ENCODE data around the gene TLE3.

The TLE3 gene

DNA sequence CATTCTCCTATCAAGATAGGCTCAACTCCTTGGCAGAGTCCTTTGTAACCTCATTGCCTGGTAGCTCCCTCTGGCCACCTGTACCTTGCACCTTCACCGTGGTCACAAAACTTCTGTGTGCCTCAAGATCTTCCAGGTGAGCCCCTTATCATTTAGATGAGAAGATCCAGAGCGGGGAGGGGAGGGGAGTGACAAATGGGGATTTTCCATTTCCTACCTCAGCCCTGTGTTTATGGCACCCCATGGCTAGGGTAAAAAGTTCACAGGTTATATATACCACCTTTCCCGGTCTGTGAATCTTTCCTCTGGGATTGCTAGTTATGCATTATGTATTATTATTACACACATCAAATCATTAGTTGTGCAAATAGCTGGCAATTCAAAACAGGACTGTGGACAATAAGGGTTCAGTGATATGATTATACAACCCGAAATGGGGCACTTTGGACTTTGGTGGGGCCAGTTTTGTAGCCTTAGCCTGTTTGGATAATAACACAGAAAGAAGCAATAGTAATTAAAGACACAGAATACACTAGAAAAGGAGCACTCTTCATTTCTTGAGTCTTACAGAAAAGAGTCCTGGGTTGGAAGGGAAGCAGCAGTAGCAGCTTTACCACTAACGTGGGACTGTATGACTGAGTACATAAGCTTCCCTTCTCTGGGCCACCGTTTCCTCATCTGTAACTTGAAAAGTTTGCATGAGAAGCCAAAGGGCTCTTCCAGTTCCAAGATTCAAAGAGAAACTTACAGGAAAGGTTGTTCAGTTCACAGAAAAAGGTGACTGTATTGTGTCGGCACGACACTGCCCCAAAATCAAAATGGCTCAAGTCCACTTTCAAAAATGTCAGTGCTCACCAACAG is 7.1 kb downstream of the TLE3 start:
- Histone ChIP-seq H3K9ac (ENCODE audit: low read depth, low read length) (no peak overlapping the region), H3K9me3 (ENCODE audit: control insufficient read depth, insufficient read depth, low read length) (no peaks in the 10 kb centered on the region), H3K27me3 (ENCODE audit: control insufficient read depth, insufficient read depth, low read length) (no peaks in the 10 kb centered on the region), H3K36me3 (ENCODE audit: control insufficient read depth, insufficient read depth, low read length) (peaks cover 69% of the 10 kb centered on the region), H3K4me1 (ENCODE audit: control insufficient read depth, insufficient read depth, low read length) (peaks cover 78% of the 10 kb centered on the region), H3K27ac (ENCODE audit: low read depth, low read length) (no peak overlapping the region), H3K4me3 (ENCODE audit: low read depth, low read length) (no peak overlapping the region)

- no peak overlapping the region for H3K4me3 ChIP-seq (ENCODE audit: low read depth, low read length)
- H3K27ac ChIP-seq (ENCODE audit: low read depth, low read length): peak overlapping the region; percentile 40
- no peaks in the 10 kb centered on the region for H3K9me3 ChIP-seq (ENCODE audit: control insufficient read depth, insufficient read depth, low read length)
- peaks cover 74% of the 10 kb centered on the region for H3K4me1 ChIP-seq (ENCODE audit: control insufficient read depth, insufficient read depth, low read length)
- no peaks in the 10 kb centered on the region for H3K27me3 ChIP-seq (ENCODE audit: control insufficient read depth, insufficient read depth, low read length)
- no peak overlapping the region for H3K9ac ChIP-seq (ENCODE audit: low read depth, low read length)
- H3K36me3 ChIP-seq (ENCODE audit: control insufficient read depth, insufficient read depth, low read length): peaks cover 79% of the 10 kb centered on the region
Observed at GRCh38 chr15:70089692-70089971, 8.1 kb downstream of the TLE3 start.

GRCh38 chr15:70088887-70089691 is 8.6 kb downstream of the TLE3 start:
- Histone ChIP-seq H3K27me3 (ENCODE audit: control insufficient read depth, insufficient read depth, low read length) (no peaks in the 10 kb centered on the region), H3K9me3 (ENCODE audit: control insufficient read depth, insufficient read depth, low read length) (no peaks in the 10 kb centered on the region), H3K36me3 (ENCODE audit: control insufficient read depth, insufficient read depth, low read length) (peaks cover 78% of the 10 kb centered on the region), H3K27ac (ENCODE audit: low read depth, low read length) (peak overlapping the region; percentile 40), H3K4me3 (ENCODE audit: low read depth, low read length) (no peak overlapping the region), H3K9ac (ENCODE audit: low read depth, low read length) (no peak overlapping the region), H3K4me1 (ENCODE audit: control insufficient read depth, insufficient read depth, low read length) (peaks cover 72% of the 10 kb centered on the region)

- H3K27me3 ChIP-seq (ENCODE audit: control insufficient read depth, insufficient read depth, low read length): no peaks in the 10 kb centered on the region
- no peak overlapping the region for H3K4me3 ChIP-seq (ENCODE audit: low read depth, low read length)
- H3K4me1 ChIP-seq (ENCODE audit: control insufficient read depth, insufficient read depth, low read length): peaks cover 73% of the 10 kb centered on the region
- peaks cover 78% of the 10 kb centered on the region for H3K36me3 ChIP-seq (ENCODE audit: control insufficient read depth, insufficient read depth, low read length)
- H3K9ac ChIP-seq (ENCODE audit: low read depth, low read length): no peak overlapping the region
- H3K9me3 ChIP-seq (ENCODE audit: control insufficient read depth, insufficient read depth, low read length): no peaks in the 10 kb centered on the region
- H3K27ac ChIP-seq (ENCODE audit: low read depth, low read length): no peak overlapping the region
Observed at GRCh38 chr15:70088455-70088854, 9.3 kb downstream of the TLE3 start.

- Histone ChIP-seq H3K4me1 (ENCODE audit: control insufficient read depth, insufficient read depth, low read length) (peaks cover 71% of the 10 kb centered on the region), H3K36me3 (ENCODE audit: control insufficient read depth, insufficient read depth, low read length) (peaks cover 78% of the 10 kb centered on the region), H3K9me3 (ENCODE audit: control insufficient read depth, insufficient read depth, low read length) (no peaks in the 10 kb centered on the region), H3K27me3 (ENCODE audit: control insufficient read depth, insufficient read depth, low read length) (no peaks in the 10 kb centered on the region), H3K27ac (ENCODE audit: low read depth, low read length) (no peak overlapping the region), H3K9ac (ENCODE audit: low read depth, low read length) (no peak overlapping the region), H3K4me3 (ENCODE audit: low read depth, low read length) (no peak overlapping the region)
Observed at GRCh38 chr15:70087708-70088352, 9.9 kb downstream of the TLE3 start.

GRCh38 chr15:70086636-70087035 is 11.1 kb downstream of the TLE3 start:
- Histone ChIP-seq H3K27ac (ENCODE audit: low read depth, low read length) (no peak overlapping the region), H3K27me3 (ENCODE audit: control insufficient read depth, insufficient read depth, low read length) (no peaks in the 10 kb centered on the region), H3K4me3 (ENCODE audit: low read depth, low read length) (no peak overlapping the region), H3K36me3 (ENCODE audit: control insufficient read depth, insufficient read depth, low read length) (peaks cover 76% of the 10 kb centered on the region), H3K4me1 (ENCODE audit: control insufficient read depth, insufficient read depth, low read length) (peaks cover 71% of the 10 kb centered on the region), H3K9me3 (ENCODE audit: control insufficient read depth, insufficient read depth, low read length) (no peaks in the 10 kb centered on the region), H3K9ac (ENCODE audit: low read depth, low read length) (no peak overlapping the region)

GRCh38 chr15:70084461-70084860 is 13.3 kb downstream of the TLE3 start:
- Histone ChIP-seq H3K36me3 (ENCODE audit: control insufficient read depth, insufficient read depth, low read length) (peaks cover 77% of the 10 kb centered on the region), H3K9ac (ENCODE audit: low read depth, low read length) (no peak overlapping the region), H3K9me3 (ENCODE audit: control insufficient read depth, insufficient read depth, low read length) (no peaks in the 10 kb centered on the region), H3K4me1 (ENCODE audit: control insufficient read depth, insufficient read depth, low read length) (peaks cover 68% of the 10 kb centered on the region), H3K4me3 (ENCODE audit: low read depth, low read length) (no peak overlapping the region), H3K27ac (ENCODE audit: low read depth, low read length) (no peak overlapping the region), H3K27me3 (ENCODE audit: control insufficient read depth, insufficient read depth, low read length) (no peaks in the 10 kb centered on the region)

GRCh38 chr15:70083946-70084345 is 13.8 kb downstream of the TLE3 start:
- Histone ChIP-seq H3K9ac (ENCODE audit: low read depth, low read length) (no peak overlapping the region), H3K9me3 (ENCODE audit: control insufficient read depth, insufficient read depth, low read length) (no peaks in the 10 kb centered on the region), H3K4me1 (ENCODE audit: control insufficient read depth, insufficient read depth, low read length) (peaks cover 64% of the 10 kb centered on the region), H3K27ac (ENCODE audit: low read depth, low read length) (peak overlapping the region; percentile 61), H3K36me3 (ENCODE audit: control insufficient read depth, insufficient read depth, low read length) (peaks cover 78% of the 10 kb centered on the region), H3K4me3 (ENCODE audit: low read depth, low read length) (no peak overlapping the region), H3K27me3 (ENCODE audit: control insufficient read depth, insufficient read depth, low read length) (no peaks in the 10 kb centered on the region)

DNA sequence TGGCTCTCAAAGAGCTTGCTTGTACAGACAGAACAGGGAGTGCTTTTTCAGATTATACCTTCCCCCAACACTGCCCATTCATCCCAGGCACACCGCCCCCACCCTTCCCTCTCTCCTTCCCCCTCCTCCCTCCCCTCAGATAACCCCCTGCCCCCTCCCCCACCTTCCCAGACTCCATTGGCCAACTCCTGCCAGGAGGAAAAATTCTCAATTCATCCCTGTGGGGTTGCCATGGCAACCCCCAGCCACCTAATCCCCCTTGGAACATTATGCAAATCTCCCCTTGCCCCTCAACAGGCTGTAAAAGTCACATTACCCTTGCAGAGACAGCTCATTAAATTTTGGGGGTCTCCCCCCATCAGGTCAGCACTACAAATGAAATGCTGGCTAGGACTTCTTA is 14.3 kb downstream of the TLE3 start:
- peaks cover 78% of the 10 kb centered on the region for H3K36me3 ChIP-seq (ENCODE audit: control insufficient read depth, insufficient read depth, low read length)

DNA sequence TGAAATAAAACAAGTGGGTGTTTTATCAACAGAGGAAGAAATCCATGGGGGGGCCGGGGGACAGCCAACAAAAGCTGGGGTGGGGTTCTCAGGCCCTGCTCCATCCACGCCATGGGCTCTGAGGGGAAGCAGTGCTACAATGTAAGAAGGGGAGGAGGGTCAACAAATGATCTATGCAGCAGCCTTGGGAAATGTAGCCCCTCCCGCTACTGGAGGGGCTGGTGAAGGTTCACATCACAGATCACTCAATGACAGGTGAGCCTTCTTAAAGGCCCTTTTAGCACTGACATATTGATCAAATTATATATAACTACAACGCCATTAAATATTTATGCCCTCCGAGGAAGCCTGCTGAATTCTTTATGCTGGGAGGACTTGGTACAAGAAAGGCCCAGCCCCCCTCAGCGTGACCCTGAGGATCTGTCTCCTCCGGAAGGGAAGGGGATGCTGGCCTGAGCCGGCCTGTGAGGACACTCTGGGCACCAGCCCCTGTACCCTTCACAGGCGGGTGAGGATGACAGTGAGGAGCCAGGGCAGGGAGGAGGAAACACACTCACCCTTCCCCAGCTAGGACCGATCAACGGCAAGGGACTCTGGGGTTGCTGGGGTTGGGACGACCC is 15.3 kb downstream of the TLE3 start:
- Histone ChIP-seq H3K9ac (ENCODE audit: low read depth, low read length) (no peak overlapping the region), H3K4me3 (ENCODE audit: low read depth, low read length) (no peak overlapping the region), H3K27me3 (ENCODE audit: control insufficient read depth, insufficient read depth, low read length) (no peaks in the 10 kb centered on the region), H3K27ac (ENCODE audit: low read depth, low read length) (peak overlapping the region; percentile 71), H3K36me3 (ENCODE audit: control insufficient read depth, insufficient read depth, low read length) (peaks cover 78% of the 10 kb centered on the region), H3K9me3 (ENCODE audit: control insufficient read depth, insufficient read depth, low read length) (no peaks in the 10 kb centered on the region), H3K4me1 (ENCODE audit: control insufficient read depth, insufficient read depth, low read length) (peaks cover 53% of the 10 kb centered on the region)

More for the DNA sequence above, 14.3 kb downstream of the TLE3 start:
- H3K9ac ChIP-seq (ENCODE audit: low read depth, low read length): no peak overlapping the region
- peak overlapping the region; percentile 71 for H3K27ac ChIP-seq (ENCODE audit: low read depth, low read length)
- H3K4me3 ChIP-seq (ENCODE audit: low read depth, low read length): 0 out of 2 replicates have a peak overlapping the region, but pooled peaks have one; percentile 33
- no peaks in the 10 kb centered on the region for H3K9me3 ChIP-seq (ENCODE audit: control insufficient read depth, insufficient read depth, low read length)
- no peaks in the 10 kb centered on the region for H3K27me3 ChIP-seq (ENCODE audit: control insufficient read depth, insufficient read depth, low read length)
- peaks cover 61% of the 10 kb centered on the region for H3K4me1 ChIP-seq (ENCODE audit: control insufficient read depth, insufficient read depth, low read length)

Data from HUES48 (cell line).